Smooth muscle cell of the brain vasculature (primary cell): ENCODE results near the gene SIAH1.
A peak's percentile ranks its signal among the peaks of the same experiment; 100 is the strongest.
"Not testable (repeated sequence)": the region's sequence is repeated elsewhere in the genome, so short reads cannot be mapped to it uniquely, and the experiment has no call there.

ENCODE experiments used
- DNase-seq: peaks from one replicate; pipeline ENCODE4 v3.0.0-alpha.2; 2012; ENCODE audit warnings: low read depth, low spot score

SIAH1 gene, protein sequence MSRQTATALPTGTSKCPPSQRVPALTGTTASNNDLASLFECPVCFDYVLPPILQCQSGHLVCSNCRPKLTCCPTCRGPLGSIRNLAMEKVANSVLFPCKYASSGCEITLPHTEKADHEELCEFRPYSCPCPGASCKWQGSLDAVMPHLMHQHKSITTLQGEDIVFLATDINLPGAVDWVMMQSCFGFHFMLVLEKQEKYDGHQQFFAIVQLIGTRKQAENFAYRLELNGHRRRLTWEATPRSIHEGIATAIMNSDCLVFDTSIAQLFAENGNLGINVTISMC

DNA sequence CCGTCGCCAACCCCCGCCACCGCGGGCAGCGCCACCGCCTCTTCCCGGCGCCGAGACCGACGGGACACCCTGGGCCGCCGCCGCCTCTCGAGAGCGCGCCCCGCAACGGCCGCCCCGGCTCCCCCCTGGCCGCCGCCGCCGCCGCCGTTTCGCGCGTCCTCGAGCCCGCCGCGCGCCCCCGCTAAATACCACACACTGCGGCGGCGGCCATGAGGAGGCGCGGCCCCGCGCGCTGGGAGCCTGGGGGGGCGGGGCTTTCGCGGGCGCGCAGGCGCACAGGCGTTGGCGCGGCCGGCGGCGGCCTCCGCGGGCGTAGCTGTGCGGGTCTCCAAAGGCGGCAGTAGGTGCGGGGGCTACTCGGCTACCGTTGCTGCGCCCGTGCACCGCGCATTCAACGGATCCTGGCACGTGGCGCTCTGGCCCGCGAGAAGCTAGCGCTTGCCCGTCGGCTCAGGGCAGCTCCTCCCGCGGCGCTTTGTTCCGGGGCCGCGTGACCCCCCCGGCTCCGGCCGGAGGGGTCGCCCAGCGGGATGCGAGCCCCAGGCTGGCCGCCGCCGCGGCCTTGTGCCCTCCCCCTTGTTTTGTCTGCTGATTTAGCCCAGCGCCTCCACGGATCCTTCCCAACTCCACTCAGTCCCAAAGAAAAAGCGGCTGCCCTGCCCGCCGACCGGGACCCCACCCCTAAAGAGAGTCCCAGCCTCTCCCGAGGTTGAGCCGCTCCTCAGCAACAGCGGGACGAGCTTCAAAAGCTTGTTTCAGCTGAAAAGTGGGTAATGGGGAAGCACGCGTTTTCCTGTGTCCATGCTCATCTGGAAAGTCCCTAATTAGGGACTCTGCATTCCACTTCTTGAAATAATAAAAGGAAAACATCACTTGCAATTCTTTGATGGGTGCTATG lies at the start of gene SIAH1:
Gene SIAH1, minus strand, starts transcription at position 161 of the 898 bp plus-strand sequence. CDS start 22,985 bp downstream, outside the sequence.
- peak; percentile 41 for DNase-seq

DNA sequence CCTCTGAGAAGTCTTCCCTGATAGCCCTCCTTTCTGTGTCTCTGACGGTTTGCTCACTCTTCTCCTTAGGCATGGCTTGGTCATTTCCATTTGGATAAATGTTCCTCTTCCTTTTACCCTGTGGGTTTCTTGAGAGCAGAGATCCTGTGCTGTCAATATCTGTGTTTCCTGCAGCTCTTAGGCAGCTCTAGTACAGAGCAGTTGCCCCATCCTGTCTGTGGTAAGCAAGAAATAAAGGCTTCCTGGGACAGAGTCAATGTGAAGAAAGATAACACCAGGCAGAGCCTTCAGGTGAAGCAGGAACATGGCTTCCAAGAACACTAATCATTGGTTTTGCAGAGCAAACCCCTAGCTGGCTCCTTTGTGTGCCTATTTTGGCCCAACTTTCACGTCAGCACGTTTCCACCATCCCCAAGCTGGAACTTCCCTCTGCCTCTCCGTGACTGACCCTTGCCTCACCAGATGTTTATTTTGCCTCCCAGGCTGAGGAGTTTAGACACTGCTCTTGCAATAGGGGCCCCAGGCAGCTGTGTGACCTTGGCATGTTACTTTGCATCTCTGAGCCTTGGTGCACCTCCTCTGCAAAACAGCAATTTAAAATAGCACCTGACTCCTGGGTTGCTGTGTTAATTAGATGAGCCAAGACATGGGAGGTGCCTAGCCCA lies 49.6 kb upstream of the SIAH1 start:
- no peak for DNase-seq

DNA sequence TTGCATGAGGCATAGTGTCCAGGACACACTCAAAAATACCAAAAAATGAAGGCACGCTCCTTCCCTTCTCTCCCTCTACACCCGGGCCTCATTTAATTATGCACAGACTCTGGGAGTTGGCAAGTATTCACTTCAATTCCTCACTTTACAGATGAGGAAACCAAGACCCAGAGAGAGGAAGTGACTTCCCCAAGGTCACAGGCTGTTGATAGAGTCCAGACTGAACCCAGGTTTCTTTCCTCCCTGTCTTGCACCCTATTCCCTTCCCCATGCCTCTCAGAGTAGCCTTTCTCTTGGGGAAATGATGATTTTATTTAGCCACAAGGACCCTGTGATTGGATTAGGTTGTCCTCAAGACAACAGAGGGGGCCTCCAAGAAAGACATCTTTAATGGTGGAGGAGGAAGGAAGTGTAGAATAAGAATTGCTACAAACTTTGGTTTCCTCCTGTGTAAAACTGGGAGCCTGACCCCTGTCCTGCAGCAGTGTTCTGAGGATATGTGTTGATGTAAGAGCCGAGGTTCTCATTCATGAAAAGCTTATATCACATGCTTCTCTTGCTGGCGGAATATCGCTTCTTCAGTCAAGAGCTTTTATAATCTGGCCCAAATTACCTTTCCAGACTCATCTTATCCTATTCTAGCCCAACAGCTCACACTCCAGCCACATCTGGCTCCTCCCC lies 48.8 kb upstream of the SIAH1 start:
- DNase-seq: no peak

DNA sequence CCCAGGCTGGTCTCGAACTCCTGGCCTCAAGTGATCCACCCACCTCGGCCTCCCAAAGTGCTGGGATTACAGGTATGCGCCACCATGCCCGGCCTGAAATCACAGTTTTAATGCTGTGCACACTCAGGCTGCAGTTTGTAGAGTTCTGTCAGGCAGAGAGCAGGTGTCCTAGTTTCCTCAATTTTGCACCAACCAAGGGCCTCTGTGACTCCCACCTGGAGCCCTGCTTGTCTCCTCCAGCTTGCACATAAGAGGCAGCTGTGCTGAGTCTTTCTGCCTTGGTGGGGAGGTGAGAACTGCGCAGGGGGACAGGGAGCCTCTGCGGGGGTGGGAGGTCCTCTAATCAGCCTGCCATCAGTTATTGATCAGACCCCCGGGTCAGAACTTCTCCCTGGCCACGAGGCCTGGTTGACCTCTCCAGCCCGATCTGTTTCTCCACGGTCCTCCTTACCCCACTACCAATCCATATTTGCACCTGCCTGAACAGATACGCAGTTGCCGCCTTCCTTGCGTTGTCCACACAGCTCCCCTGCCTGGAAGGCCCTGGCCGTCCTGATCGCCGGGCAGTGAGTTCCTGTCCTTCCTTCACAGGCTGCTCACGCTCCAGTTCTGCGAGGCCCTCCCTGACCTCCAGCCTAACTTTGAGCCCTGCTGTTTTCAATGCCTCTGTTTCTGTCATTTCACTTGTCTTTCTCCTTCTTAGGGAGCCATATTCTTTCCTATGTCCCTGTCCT lies 48.1 kb upstream of the SIAH1 start:
- DNase-seq: no peak

DNA sequence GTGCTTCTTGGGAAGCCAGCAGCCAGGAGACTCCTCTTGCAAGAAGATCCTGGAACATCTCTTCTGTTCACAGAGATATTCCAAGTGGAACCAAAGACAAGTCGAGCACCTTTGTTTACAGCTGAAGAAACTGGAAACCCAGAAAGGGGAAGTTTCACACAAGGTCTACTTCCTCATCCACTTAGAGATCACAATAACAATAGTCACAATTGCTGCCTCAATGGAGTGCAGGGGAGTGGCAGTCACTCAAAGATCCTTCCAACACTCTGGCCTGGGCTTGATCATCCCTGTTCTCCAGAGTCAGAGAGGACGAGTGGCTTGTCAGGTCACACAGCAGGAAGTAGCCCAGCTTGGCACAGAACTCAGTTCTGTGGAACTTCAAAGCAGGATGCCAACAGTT lies 46.9 kb upstream of the SIAH1 start:
- no peak for DNase-seq

DNA sequence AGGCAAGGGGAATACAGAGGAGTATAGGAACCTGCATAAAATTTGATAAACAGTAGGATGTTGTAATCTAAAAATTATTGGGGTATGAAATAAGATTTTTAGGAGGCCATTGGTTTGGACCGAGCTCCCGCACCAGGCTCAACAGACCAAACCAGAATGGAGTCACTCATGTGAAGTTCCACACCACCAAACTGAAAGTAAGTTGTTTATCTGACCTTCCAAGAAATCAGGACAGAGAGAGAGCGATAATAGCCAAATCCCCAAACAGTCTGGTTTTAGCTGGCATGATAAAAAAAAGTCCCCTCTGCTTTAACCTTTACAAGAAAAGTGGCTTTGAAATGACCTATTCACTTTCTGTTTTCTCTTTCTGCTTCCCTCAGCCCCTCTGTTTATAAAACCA lies 45.7 kb upstream of the SIAH1 start:
- DNase-seq: no peak

DNA sequence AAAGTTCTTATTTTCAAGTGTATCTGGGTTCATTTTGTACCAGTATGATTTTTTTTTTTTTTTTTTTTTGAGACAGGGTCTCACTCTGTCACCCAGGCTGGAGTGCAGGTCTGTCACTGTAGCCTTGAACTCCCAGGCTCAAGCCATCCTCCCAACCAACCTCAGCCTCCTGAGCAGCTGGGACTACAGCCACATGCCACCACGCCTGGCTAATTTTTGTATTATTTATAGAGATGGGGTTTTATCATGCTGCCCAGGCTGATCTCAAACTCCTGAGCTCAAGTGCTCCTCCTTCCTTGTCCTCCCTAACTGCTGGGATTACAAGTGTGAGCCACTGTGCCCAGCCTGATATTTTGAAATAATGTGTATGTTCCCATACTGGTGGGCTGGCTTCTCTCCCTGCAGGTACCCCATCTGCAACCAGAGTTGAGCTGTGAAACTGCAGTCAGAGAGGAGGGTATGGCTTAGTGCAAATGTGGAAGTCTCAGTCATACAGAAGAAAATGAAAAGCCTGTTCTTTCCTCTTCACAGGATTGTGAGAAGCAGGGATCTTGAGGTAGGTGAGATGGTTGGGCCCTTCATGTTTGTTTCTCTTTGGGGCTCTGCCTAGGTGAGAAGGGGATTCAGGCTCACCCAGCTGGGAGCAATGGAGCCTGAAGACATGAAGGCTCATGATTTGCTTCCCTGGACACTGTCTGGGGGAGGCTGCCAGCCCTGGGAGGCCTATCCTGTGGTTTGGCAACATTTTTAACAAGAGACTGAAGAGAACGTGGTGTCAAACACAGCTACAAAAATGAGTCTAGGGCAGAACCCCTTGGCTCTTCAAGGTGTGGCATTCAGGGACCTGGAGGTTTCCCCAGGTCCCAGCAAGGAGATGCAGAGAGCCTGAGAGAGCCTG lies 41.3 kb upstream of the SIAH1 start:
- no peak for DNase-seq

DNA sequence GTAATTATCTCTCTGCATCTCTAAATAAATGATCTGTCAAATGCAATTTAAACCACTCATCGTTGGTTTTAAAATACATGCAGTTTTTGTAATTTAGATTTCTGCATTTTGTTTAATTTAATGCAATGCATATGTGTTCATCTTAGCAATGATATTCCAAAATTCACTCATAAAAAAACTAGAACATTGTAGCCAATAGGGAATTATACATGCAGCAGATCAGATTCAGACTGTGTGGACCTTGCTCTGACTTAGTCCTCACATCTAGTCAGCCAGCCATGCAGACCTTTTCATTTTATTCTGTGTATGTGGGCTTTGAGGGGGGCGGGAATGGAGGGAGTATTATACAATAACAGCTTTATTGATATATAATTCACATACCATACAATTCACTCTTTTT lies 37.3 kb upstream of the SIAH1 start:
- no peak for DNase-seq

DNA sequence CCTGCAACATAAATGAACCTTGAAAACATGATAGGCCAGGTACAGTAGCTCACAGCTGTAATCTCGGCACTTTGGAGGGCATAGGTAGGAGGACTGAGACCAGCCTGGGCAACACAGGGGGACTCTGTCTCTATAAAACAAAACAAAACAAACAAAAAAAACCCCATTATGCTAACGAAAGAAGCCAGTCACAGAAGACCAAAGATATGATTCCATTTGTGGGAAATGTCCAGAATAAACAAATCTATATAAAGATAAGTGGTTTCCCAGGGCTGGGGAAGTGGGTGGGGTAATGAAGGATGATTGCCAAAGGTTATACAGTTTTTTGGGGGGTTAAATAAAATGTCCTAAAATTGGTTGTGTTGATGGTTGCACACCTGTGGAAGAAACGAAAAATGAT lies 36.5 kb upstream of the SIAH1 start:
- no peak for DNase-seq

DNA sequence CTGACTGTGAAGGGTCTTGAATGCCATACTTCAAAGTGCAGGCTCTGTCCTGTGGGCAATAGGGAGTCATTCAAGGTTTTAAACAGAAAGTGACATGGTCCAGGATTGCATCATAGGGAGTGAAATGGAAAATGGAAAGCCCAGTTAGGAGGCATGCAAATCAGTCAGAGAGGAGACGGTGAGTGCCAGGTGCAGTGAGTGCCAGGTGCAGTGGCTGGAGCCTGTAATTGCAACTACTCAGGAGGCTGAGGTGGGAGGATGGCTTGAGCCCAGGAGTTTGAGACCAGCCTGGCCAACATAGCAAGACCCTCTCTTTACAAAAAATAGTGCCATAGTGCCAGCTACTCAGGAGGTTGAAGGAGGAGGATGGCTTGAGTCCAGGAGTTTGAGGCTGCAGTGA lies 35.2 kb upstream of the SIAH1 start:
- DNase-seq: no peak

DNA sequence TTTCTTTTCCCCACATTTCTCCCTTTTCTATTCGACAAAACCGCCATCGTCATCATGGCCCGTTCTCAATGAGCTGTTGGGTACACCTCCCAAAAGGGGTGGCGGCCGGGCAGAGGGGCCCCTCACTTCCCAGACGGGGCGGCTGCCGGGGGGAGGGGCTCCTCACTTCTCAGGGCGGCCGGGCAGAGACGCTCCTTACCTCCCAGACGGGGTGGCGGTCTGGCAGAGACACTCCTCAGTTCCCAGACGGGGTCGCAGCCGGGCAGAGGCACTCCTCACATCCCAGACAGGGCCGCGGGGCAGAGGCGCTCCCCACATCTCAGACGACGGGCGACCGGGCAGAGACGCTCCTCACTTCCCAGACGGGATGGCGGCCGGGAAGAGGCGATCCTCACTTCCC lies 31.4 kb upstream of the SIAH1 start:
- not testable (repeated sequence) for DNase-seq

DNA sequence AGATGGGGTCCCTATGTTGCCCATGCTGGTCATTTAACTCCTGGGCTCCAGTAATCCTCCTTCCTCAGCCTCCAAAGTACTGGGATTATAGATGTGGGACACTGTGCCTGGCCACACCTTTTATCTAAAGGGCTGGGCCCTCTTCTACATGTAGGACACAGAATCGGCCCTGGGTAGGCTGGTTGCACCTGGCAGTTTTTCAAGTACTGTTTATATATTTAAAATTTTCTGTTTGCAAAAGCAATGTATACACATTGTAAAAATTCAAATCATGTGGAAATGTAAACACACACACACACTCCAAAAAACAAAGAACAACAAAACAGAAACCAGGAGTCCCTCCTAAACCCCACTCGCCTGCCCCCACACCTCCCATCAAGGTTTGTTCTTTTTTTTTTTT lies 28.1 kb upstream of the SIAH1 start:
- no peak for DNase-seq

DNA sequence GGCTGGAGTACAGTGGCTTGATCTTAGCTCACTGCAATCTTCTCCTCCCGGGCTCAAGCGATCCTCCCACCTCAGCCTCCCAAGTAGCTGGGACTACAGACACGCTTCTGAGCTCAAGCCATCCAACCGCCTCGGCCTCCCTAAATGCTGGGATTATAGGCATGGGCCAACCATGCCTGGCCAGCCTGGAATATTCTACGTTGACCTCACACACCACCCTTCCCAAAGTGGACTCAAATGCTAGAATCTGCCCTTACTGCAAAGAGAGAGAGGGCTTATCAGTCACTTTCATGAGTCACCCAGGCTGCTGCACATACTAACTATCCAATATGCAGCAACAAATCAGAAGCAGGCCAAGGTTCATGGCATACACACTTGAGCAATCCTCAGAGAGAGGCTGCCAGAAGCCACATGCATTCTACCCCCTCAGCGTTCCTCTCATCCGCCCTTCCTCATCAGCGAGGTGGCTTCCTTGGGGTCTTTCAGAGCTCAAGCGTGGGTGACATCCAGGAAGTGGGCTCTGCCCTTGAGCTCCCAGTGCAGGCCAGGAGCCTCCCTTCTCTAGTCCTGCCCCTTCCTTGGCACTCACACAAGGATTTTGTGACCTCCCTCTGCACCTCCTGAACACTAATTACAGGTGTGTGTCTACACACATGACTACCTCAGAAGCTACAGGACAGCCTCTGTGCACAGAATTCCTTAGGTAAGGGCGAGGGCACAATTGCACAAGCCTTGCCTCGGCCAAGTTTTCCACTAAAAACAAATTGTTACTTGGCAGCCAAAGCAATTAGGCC lies 24.8 kb upstream of the SIAH1 start:
- DNase-seq: no peak

DNA sequence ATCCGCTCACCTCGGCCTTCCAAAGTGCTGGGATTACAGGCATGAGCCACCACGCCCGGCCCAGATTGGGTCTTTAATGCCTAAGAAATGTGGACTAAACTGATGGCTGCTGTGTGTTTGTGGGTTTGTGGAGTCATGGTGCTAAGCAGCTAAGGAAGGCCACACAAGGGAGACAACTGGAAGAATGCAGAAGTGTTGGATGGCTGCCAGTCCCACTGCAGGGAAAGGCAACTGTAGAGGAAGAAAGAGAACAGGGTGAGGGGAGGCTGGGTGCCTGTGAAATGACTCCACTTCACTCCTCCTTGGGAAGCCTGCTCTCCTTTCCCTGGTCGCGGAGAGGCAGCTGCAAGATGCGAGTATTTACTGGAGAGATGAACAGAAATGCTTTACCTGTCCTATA lies 23.5 kb upstream of the SIAH1 start:
- peak; percentile 65 for DNase-seq

DNA sequence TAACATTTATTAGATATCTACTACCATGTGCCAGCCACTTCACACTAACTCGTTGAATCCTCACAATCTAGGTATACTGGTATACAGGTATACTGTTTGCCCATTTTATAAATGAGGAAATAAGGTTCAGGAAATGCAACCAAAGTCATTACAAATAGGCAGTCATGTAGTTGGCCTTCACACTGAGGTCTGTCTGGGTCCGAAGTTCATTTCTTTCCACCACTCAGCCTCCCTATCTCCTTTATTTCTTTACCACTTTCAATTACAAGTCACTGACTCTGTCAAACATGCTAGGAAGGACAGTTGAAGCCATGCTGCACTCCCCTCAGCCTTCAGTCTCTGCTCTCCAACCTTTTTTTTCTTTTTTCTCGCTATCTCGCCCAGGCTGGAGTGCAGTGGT lies 20.7 kb upstream of the SIAH1 start:
- DNase-seq: no peak

DNA sequence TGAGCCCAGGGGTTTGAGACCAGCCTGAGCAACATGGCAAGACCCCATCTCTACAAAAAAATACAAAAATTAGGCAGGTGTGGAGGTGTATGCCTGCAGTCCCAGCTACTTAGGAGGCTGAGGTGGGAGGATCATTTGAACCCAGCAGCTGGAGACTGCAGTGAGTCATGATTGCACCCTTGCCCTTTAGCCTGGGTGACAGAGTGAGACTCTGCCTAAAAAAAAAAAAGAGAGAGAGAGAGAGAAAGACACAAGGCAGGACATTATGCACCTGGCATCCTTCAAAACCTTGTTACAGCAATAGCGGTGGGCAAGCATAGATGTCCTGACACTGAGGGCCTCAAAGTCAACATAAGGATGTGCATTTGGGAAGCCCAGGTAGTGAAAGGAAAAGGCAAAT lies 19.9 kb upstream of the SIAH1 start:
- DNase-seq: no peak

DNA sequence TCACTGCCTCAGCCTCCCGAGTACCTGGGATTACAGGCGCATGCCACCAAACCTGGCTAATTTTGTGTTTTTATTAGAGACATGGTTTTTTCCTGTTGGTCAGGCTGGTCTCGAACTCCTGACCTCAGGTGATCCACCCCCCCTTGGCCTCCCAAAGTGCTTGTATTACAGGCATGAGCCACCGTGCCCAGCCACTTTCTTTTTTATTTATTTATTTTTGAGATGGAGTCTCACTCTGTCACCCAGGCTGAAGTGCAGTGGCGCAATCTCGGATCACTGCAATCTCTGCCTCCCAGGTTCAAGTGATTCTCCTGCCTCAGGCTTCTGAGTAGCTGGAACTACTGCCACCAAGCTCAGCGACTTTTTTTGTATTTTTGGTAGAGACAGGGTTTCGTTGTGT lies 17.3 kb upstream of the SIAH1 start:
- not testable (repeated sequence) for DNase-seq

DNA sequence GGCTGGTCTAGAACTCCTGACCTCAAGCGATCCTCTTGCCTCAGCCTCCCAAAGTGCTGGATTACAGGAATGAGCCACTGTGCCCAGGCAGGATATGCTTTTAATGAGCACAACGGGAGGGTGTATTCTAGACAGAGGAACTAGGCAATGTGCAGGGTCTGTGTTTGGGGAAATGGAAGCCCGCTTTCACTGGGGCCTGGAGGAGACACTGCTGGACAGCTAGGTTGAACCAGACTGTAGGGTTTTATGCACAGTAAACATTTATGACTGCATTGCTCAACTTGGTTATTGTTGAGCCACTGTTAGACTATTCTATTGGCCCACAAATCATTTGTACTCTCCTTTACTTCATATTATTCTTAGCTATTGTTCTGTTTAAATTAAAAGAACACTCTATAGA lies 10.2 kb upstream of the SIAH1 start:
- no peak for DNase-seq

DNA sequence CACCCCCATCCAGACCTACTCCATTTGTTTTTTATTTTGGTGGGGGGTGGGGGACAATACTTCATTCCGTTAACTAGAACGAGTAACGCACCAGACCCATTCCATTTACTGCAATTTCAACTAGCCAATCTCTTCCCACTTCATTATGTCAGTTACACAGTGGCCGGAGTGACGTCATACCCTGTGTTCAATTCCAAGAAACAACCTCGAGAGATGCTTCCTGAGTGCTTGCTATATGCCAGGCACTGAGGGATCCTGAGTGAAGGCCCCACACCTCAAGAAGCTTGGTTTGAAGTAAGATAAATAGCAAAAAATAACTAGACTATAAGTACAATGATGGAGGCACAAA lies 9.1 kb upstream of the SIAH1 start:
- no peak for DNase-seq
